ENCODE measurements around the gene FLYWCH2. TPM values are rescaled to one million over a fixed set of nuclear protein-coding genes. Genes with fewer than 3 reads are reported as not detected.

The FLYWCH2 gene
- total and polyA plus RNA-seq, 2 of the 13 experiments (the other 11 are each of a cell fraction or from before 2014, with no cell fraction given) = 16.9 to 19.8 TPM

GRCh38 chr16:2855536-2855935 lies 27.5 kb upstream of the FLYWCH2 start:
- H3K27me3 ChIP-seq (ENCODE audit: control insufficient read depth in 1 of 2, insufficient read depth in 2 of 2, low read length in 2 of 2) = peaks cover 2 to 3% of the 10 kb centered on the region in 2 experiments; a peak in 3 of 5 replicates
- H3K36me3 ChIP-seq (replicated peaks in 1 of 2; ENCODE audit: control insufficient read depth in 1 of 2, insufficient read depth in 2 of 2, low read length in 2 of 2) = no peaks in the 10 kb centered on the region
- in situ Hi-C loops (cut with HindIII; ENCODE audit: extremely low pct_ligation_motif_present, low pct_unique_long_range_greater_than_20kb) = no loop called here
- peaks cover 16% of the 10 kb centered on the region for H3K4me1 ChIP-seq (ENCODE audit: insufficient read depth, low read length)
- no peaks in the 10 kb centered on the region for H4K20me1 ChIP-seq (ENCODE audit: insufficient read depth, low read length)
- H3K27ac ChIP-seq (ENCODE audit: extremely low read length, insufficient read depth, low read length) = no peak overlapping the region
- ChIA-PET CTCF (ENCODE audit: low intra/inter-chr PET ratio, low total read pairs) (interaction anchor here (1.3 to 4.2 kb wide), 3 partner anchors 13 to 71 kb away, joined by 9 to 30 read pairs (median 11); no protein-coding TSS in a partner anchor), POLR2A (interaction anchor here (2.1 kb wide), 1 partner anchor 13 kb away, joined by 11 read pairs; no protein-coding TSS in a partner anchor)
- no peak for FAIRE-seq
- H3K4me3 ChIP-seq (replicated peaks in 1 of 3; ENCODE audit: insufficient read depth in 1 of 3, low read depth in 2 of 3, low read length in 3 of 3) = no peak overlapping the region
- whole genome bisulfite sequencing (ENCODE audit: low lambda C conversion rate) = 66% methylated on average over 4 of the region's 6 CpGs
- H3K9me3 ChIP-seq (ENCODE audit: low read length) = peaks cover 6% of the 10 kb centered on the region; the same call in 1 of the 2 replicates
- TF ChIP-seq ZNF550 (CRISPR knock-in tag; IDR thresholded peaks at IDR 0.05; ENCODE audit: borderline replicate concordance) = no peak
- no peak for TF ChIP-seq PTBP1 (IDR thresholded peaks at IDR 0.05; ENCODE audit: low read depth, low read length, poor library complexity, severe bottlenecking)
- TF ChIP-seq GPN1 (CRISPR knock-in tag; IDR thresholded peaks at IDR 0.05; ENCODE audit: borderline replicate concordance) = no peak
- no peak for TF ChIP-seq REL (CRISPR knock-in tag; conservative IDR thresholded peaks at IDR 0.05)
- no peak for TF ChIP-seq ARNT2 (CRISPR knock-in tag; IDR thresholded peaks at IDR 0.05; ENCODE audit: low read depth)
- TF ChIP-seq NFATC3 (CRISPR knock-in tag; IDR thresholded peaks at IDR 0.05) = no peak
- TF ChIP-seq ZSCAN21 (CRISPR knock-in tag; IDR thresholded peaks at IDR 0.05; ENCODE audit: borderline replicate concordance) = no peak
- no peak for TF ChIP-seq AGO2 (optimal IDR thresholded peaks at IDR 0.05; ENCODE audit: low read depth, low read length)
- no peak for TF ChIP-seq SNRNP70 (IDR thresholded peaks at IDR 0.05; ENCODE audit: low read depth, low read length)
- no peak for TF ChIP-seq EEA1 (CRISPR knock-in tag; IDR thresholded peaks at IDR 0.05; ENCODE audit: borderline replicate concordance)
- TF ChIP-seq MED13 (CRISPR knock-in tag; IDR thresholded peaks at IDR 0.05) = no peak
- TF ChIP-seq ZNF350 (CRISPR knock-in tag; IDR thresholded peaks at IDR 0.05; ENCODE audit: borderline replicate concordance, low read depth) = no peak
- TF ChIP-seq ASH2L (IDR thresholded peaks at IDR 0.05; ENCODE audit: insufficient read length, low read depth, low read length) = no peak
- TF ChIP-seq ZMAT5 (CRISPR knock-in tag; IDR thresholded peaks at IDR 0.05; ENCODE audit: borderline replicate concordance, low read depth) = no peak
- TF ChIP-seq PRPF4 (IDR thresholded peaks at IDR 0.05; ENCODE audit: low read depth, low read length, poor library complexity, severe bottlenecking) = no peak
- no peak for TF ChIP-seq ZNF615 (CRISPR knock-in tag; IDR thresholded peaks at IDR 0.05; ENCODE audit: borderline replicate concordance)
- TF ChIP-seq ZNF879 (CRISPR knock-in tag; IDR thresholded peaks at IDR 0.05) = no peak
- no peak for TF ChIP-seq ZFP82 (CRISPR knock-in tag; IDR thresholded peaks at IDR 0.05; ENCODE audit: borderline replicate concordance)
- no peak for TF ChIP-seq NKX3-1 (CRISPR knock-in tag; IDR thresholded peaks at IDR 0.05)
- TF ChIP-seq RBM22 (optimal IDR thresholded peaks at IDR 0.05; ENCODE audit: low read length) = no peak
- no peaks in the 10 kb centered on the region for H3K79me2 ChIP-seq (ENCODE audit: insufficient read depth, low read length)
- no peak overlapping the region for H3K4me2 ChIP-seq (ENCODE audit: low read depth, low read length)
- no peak overlapping the region for H2AFZ ChIP-seq (ENCODE audit: low read length)
- no peak for ATAC-seq
- intact Hi-C loops (cut with micrococcal nuclease; ENCODE audit: unreplicated experiment) = loop anchor here (2.0 kb wide), 1 partner anchor 17 kb away; no protein-coding TSS in a partner anchor
- DNase-seq (ENCODE audit: low spot score) = no peak
- BruUV-seq (replicated peaks) = no TSS peak
- H3K9ac ChIP-seq (ENCODE audit: insufficient read depth, low read depth, low read length) = no peak overlapping the region

Measured in HepG2 (cell line).